GM12891 (cell line): ENCODE data around the gene GSTT4.

Experiments
- POLR2A ChIP-seq: IDR thresholded peaks from 2 replicates; pipeline ENCODE4 v1.6.1; 2011; ENCODE audit warnings: low read depth, low read length, control low read depth
- POLR2AphosphoS5 ChIP-seq: IDR thresholded peaks from 2 replicates; pipeline ENCODE4 v1.6.1; 2011; ENCODE audit warnings: low read depth, low read length, control low read depth

DNA sequence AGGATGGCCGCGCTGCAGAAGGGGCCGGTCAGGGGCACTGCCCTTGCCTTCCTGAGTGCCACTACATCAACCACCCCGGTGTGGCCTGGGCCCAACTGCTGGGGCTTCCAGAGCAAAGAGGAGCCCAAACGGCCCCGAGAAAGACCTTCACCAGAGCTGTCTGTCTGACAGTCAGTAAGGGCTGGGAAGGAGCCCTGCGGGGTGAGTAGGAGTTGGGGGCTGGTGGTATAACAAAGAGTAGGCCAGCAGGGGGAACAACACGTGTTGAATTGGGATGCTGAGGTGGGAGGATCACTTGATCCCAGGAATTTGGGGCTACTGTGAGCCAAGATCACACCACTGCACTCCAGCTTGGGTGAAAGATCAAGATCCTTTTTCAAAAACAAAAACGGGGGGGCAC, 3.9 kb downstream of the GSTT4 start:
- TF ChIP-seq POLR2A (no peak), POLR2AphosphoS5 (no peak)
